Activated CD4-positive, alpha-beta T cell treated with anti-CD3 and anti-CD28 coated beads for 24 hours (primary cell): Measurements from ENCODE around the gene MOK.
"Not testable (repeated sequence)": the region's sequence is repeated elsewhere in the genome, so short reads cannot be mapped to it uniquely, and the experiment has no call there.

Experiments
- DNase-seq, 2 donors: peaks; one replicate each; pipeline ENCODE4 v3.0.0-alpha.2; 2020; ENCODE audit warnings: low read depth in 2 of 2

The MOK gene

GRCh38 chr14:102304611-102305506 lies at the start of gene MOK:
TSS of gene MOK (minus strand) at chr14:102305164. CDS start at chr14:102304968, 196 bp downstream.
- DNase-seq, result peak; percentile 95

- DNase-seq, result no peak
Observed at GRCh38 chr14:102353126-102353619, 48.2 kb upstream of the MOK start.

GRCh38 chr14:102352213-102352612 lies 47.2 kb upstream of the MOK start:
- DNase-seq, result no peak

- not testable (repeated sequence) for DNase-seq
Observed at GRCh38 chr14:102351593-102351992, 46.6 kb upstream of the MOK start.

GRCh38 chr14:102351023-102351422 lies 46.1 kb upstream of the MOK start:
- no peak for DNase-seq

GRCh38 chr14:102348376-102348775 lies 43.4 kb upstream of the MOK start:
- DNase-seq, result no peak

- no peak for DNase-seq
Observed at GRCh38 chr14:102346645-102347044, 41.7 kb upstream of the MOK start.

GRCh38 chr14:102345232-102345631 lies 40.3 kb upstream of the MOK start:
- DNase-seq, result no peak

- no peak for DNase-seq
Observed at GRCh38 chr14:102344485-102344884, 39.5 kb upstream of the MOK start.

GRCh38 chr14:102344084-102344483 lies 39.1 kb upstream of the MOK start:
- DNase-seq, result no peak

GRCh38 chr14:102342238-102342637 lies 37.3 kb upstream of the MOK start:
- no peak for DNase-seq

GRCh38 chr14:102341566-102341965 lies 36.6 kb upstream of the MOK start:
- no peak for DNase-seq

GRCh38 chr14:102338724-102339123 lies 33.8 kb upstream of the MOK start:
- no peak for DNase-seq

GRCh38 chr14:102335163-102335562 lies 30.2 kb upstream of the MOK start:
- no peak for DNase-seq

GRCh38 chr14:102333795-102334705 lies 29.1 kb upstream of the MOK start:
- no peak for DNase-seq

- no peak for DNase-seq
Observed at GRCh38 chr14:102333390-102333789, 28.4 kb upstream of the MOK start.

- no peak for DNase-seq
Observed at GRCh38 chr14:102330806-102331205, 25.8 kb upstream of the MOK start.

- DNase-seq, result not testable (repeated sequence)
Observed at GRCh38 chr14:102329381-102329780, 24.4 kb upstream of the MOK start.

- no peak for DNase-seq
Observed at GRCh38 chr14:102326583-102326982, 21.6 kb upstream of the MOK start.

GRCh38 chr14:102325791-102326345 lies 20.9 kb upstream of the MOK start:
- DNase-seq, result no peak

- DNase-seq, result no peak
Observed at GRCh38 chr14:102323102-102323501, 18.1 kb upstream of the MOK start.
